ENCODE results near the gene ADAP1. TPM values are rescaled to one million over a fixed set of nuclear protein-coding genes. Genes with fewer than 3 reads are reported as not detected.

Gene ADAP1
- total RNA-seq, 4 donors from 2014 or later, result 9.1 to 18.8 (median 9.9) TPM

- 70 to 84% methylated on average over 11 to 16 of the region's 18 CpGs for WGBS, 2 donors
- intact Hi-C loops (cut with DNase I; ENCODE audit: low total_unique reads), result no loop called here
- TF ChIP-seq, protein P1, sequence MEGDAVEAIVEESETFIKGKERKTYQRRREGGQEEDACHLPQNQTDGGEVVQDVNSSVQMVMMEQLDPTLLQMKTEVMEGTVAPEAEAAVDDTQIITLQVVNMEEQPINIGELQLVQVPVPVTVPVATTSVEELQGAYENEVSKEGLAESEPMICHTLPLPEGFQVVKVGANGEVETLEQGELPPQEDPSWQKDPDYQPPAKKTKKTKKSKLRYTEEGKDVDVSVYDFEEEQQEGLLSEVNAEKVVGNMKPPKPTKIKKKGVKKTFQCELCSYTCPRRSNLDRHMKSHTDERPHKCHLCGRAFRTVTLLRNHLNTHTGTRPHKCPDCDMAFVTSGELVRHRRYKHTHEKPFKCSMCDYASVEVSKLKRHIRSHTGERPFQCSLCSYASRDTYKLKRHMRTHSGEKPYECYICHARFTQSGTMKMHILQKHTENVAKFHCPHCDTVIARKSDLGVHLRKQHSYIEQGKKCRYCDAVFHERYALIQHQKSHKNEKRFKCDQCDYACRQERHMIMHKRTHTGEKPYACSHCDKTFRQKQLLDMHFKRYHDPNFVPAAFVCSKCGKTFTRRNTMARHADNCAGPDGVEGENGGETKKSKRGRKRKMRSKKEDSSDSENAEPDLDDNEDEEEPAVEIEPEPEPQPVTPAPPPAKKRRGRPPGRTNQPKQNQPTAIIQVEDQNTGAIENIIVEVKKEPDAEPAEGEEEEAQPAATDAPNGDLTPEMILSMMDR (IDR thresholded peaks at IDR 0.05), result no peak
- no peak for TF ChIP-seq POLR2A (IDR thresholded peaks at IDR 0.05)
Measured at GRCh38 chr7:898460-898854, 56.0 kb downstream of the ADAP1 start.

DNA sequence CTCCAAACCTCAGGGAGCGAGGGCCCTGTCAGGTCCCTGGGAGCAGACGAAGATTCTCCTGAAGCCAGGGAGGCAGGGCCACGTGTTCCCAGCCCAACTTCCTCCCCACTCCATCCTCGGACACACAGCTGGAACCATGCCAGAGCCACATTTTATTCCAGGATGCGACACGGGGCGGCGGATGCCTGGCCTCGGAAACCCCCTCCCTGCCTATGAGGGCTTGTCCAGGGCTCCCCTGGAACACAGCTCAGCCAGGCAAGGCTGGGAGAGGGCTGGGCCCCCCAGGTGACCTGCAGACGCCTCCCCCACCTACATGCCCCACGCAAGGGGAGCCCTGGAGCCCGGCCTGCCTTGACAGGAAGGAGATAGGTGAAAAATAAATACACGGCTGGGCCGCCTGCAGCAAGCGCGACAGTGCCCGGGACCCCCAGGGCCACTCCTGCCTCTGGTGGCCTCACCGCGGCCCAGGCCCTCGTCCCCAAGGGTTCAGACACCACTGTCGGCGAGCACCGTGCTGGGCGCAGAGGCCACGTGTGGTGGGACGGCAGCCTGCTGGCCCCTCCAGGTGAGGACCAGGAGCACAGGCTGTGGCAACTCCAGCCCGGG is 56.6 kb downstream of the ADAP1 start:
- TF ChIP-seq POLR2A (IDR thresholded peaks at IDR 0.05), result no peak
- TF ChIP-seq, protein P1 (IDR thresholded peaks at IDR 0.05), result no peak
- DNase-seq (ENCODE audit: low spot score in 2 of 2), result no peak
- no peak overlapping the region for H3K4me3 ChIP-seq (ENCODE audit: low read depth, poor library complexity, severe bottlenecking)
- WGBS, 2 donors, result 57 to 65% methylated on average over 18 to 26 of the region's 27 CpGs
- intact Hi-C loops (cut with DNase I; ENCODE audit: low total_unique reads), result no loop called here

More at GRCh38 chr7:898460-898854, 56.0 kb downstream of the ADAP1 start:
- no peak overlapping the region for H3K4me3 ChIP-seq (ENCODE audit: low read depth, poor library complexity, severe bottlenecking)
- DNase-seq (ENCODE audit: low spot score in 2 of 2), result no peak

DNA sequence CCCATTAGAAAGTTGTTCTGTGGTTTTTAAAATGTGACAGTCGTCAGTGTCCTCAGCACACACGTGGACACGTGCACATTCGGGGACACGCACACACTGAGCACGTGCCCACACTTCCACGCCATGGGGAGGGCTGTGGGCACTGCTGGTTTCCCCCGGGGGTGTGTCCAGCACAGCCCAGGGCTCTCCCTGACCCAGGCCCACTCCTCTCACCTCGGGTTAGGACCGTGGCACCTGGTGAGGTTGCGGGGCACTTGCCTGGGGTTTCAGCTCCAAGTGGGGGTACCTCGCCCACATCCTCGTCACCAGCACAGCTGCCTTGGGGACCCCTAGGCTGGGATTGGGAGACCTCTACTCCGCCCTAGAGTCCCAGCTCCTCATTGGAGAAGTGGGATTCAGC is 57.4 kb downstream of the ADAP1 start:
- WGBS, 2 donors, result 83 to 88% methylated on average over 13 to 14 of the region's 14 CpGs
- intact Hi-C loops (cut with DNase I; ENCODE audit: low total_unique reads), result no loop called here
- no peak for TF ChIP-seq POLR2A (IDR thresholded peaks at IDR 0.05)
- TF ChIP-seq, protein P1 (IDR thresholded peaks at IDR 0.05), result no peak
- no peak for DNase-seq (ENCODE audit: low spot score in 2 of 2)
- no peak overlapping the region for H3K4me3 ChIP-seq (ENCODE audit: low read depth, poor library complexity, severe bottlenecking)

GRCh38 chr7:896346-897075 is 58.0 kb downstream of the ADAP1 start:
- no peak for DNase-seq (ENCODE audit: low spot score in 2 of 2)
- H3K4me3 ChIP-seq (ENCODE audit: low read depth, poor library complexity, severe bottlenecking), result no peak overlapping the region
- WGBS, 2 donors, result 93 to 95% methylated on average over 32 to 42 of the region's 42 CpGs
- no peak for TF ChIP-seq POLR2A (IDR thresholded peaks at IDR 0.05)
- TF ChIP-seq, protein P1 (IDR thresholded peaks at IDR 0.05), result no peak
- intact Hi-C loops (cut with DNase I; ENCODE audit: low total_unique reads), result no loop called here

DNA sequence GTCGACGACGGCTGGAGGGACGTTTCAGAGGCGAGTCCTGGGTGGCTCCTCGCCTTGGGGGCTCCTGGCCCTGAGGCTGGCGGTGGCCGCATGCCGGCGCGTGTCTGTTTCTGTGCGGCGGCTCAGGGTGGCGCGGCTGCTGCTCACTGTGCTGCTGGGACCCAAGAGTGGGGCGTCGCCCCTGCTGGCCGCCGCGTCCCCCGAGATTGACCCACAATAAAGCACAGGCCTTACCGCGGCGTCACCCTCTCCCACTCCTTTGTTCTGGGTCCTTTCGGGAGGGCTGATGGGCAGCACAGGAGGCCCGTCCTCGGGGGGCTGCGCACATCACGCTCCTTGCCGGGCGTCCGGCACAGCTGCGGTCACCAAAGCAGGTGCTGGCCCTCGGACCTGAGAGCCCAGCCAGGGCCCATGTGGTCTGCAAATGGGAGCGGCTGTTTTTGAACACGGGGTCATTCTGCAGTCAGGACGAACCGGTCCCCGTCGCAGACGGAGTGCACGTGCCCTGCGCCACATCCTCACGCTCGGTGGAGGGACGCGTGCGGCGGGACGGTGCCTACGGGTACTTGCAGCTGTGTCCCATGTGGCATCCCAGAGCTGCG is 58.9 kb downstream of the ADAP1 start:
- no peak for DNase-seq (ENCODE audit: low spot score in 2 of 2)
- no peak for TF ChIP-seq POLR2A (IDR thresholded peaks at IDR 0.05)
- intact Hi-C loops (cut with DNase I; ENCODE audit: low total_unique reads), result no loop called here

DNA sequence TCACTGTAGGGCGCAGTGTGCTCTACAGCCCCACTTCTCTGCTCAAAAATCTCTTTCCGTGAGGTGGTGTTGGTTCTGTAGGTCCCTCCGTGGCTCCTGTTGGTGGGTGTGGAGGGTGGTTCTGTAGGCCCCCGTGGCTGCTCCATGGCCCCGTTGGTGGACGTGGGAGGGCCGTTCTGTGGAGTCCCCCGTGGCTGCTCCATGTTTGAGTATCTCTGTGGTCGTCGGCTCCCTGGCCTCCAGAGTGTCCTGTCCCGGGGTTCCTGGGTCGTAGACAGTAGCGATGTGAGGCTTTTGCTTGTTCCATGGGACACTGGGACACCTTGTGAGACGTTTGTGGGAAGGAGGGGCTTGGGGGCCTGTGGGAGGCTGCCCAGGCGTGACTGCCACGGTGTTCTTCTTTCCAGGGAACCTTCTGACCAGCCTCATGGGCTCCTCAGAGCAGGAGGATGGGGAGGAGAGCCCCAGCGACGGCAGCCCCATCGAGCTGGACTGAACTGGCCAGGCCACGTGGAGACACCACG is 59.5 kb downstream of the ADAP1 start:
- intact Hi-C loops (cut with DNase I; ENCODE audit: low total_unique reads), result no loop called here
- TF ChIP-seq POLR2A (IDR thresholded peaks at IDR 0.05), result no peak
- TF ChIP-seq, protein P1 (IDR thresholded peaks at IDR 0.05), result no peak
- DNase-seq (ENCODE audit: low spot score in 2 of 2), result no peak
- H3K4me3 ChIP-seq (ENCODE audit: low read depth, poor library complexity, severe bottlenecking), result no peak overlapping the region
- 86 to 91% methylated on average over 21 of the region's 21 CpGs for WGBS, 2 donors

More for the DNA sequence above, 58.9 kb downstream of the ADAP1 start:
- H3K4me3 ChIP-seq (ENCODE audit: low read depth, poor library complexity, severe bottlenecking), result no peak overlapping the region
- WGBS, 2 donors, result 94 to 95% methylated on average over 49 to 52 of the region's 52 CpGs

Data from lower leg skin (tissue), 4 donors.